DMS114 treated with DMSO at 0.1 percent for 48 hours (cell line): ENCODE data around the gene CAPN8.

Source experiments
- DNase-seq: peaks from one replicate; lab custom pipeline; 2025; ENCODE audit not compliant: unreplicated experiment; lab: John Stamatoyannopoulos, UW

Gene CAPN8

GRCh38 chr1:223702735-223703667 lies 37.5 kb upstream of the CAPN8 start:
- no peak for DNase-seq

GRCh38 chr1:223700942-223701637 lies 35.6 kb upstream of the CAPN8 start:
- no peak for DNase-seq

- DNase-seq = no peak
These were observed 35.0 kb upstream of the CAPN8 start for GRCh38 chr1:223700388-223700918.

DNA sequence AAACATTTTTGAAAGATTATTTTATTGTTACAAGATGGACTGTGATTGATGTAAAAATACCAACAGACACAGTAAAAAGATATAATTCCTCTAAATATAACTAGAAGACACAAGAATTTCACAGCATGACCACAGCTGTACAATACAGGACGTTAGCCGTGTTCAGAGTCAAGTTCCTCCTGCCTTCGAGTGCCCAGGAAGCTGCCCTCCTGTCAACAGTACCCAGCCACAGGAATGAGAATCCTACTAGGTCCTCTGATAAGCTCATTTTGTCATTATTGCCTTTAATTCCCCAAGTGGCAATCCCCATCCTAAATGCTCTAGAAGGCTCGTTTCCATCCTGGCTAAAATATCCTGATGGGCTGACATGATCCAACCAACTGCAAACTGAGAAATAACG lies 30.4 kb upstream of the CAPN8 start:
- no peak for DNase-seq

- no peak for DNase-seq
These were observed 29.6 kb upstream of the CAPN8 start for GRCh38 chr1:223695014-223695548.

DNA sequence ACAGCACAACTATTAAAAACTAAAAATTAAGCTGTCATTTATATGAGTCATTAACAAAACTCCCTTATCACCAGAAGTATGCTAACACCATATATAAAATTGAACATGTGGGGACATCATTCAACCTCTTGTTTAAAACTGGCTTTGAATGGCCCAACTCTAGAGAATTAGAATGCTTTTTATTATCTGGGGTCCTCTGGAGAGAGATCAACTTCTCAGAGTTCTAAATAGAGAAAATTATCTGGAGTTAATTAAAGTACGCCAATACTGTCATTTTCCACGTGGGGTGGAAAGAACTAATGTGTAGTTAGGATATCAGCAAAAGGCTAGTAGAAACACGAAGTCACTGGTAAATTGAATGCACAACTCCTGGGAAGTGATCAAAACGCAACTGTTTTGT lies 25.6 kb upstream of the CAPN8 start:
- DNase-seq = no peak

GRCh38 chr1:223684488-223684792 lies 18.9 kb upstream of the CAPN8 start:
- no peak for DNase-seq

DNA sequence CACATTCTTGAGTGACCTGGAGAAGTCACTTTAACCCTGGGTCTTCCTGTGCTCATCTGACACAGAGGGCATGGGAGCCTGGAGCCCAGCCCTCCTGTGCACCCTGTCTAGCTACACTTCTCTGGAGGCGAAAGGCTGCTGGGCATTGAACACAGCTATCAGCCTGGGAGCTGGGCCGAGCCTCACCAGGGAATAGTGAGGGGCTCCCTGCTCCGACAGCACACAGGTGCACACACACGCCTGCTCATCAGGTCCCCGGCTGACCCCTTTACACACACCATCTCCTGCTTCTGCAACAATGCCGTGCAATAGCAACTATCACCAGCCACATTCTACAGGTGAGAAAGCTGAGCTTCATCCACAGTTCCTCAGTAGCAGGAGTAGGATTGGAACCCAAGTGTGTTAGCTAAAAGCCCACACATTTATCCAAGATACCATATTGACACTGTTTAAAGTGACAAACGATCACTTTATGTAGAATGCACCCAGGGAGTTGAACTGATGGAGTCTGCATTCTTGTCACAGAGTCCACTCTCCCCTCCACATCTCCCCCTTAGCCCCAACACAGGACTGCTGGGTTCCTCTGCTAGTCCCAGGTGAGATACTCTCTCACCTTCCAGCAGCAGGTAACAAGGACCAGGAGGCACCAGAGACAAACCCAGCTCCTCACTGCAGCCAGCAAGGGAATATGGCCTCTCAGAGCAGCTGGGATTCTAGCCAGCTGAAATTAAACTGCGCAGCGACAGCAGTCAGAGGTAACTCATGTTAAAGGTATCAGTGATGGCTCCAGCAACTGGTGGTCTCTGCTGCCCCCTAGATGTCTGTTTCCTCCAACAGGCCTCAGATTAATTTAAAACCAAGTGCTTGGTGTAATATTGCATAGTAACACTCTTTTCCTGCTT lies 18.3 kb upstream of the CAPN8 start:
- peak; percentile 16 for DNase-seq

GRCh38 chr1:223682502-223682901 lies 17.0 kb upstream of the CAPN8 start:
- DNase-seq = no peak

- DNase-seq = no peak
These were observed 14.7 kb upstream of the CAPN8 start for GRCh38 chr1:223680188-223680587.

DNA sequence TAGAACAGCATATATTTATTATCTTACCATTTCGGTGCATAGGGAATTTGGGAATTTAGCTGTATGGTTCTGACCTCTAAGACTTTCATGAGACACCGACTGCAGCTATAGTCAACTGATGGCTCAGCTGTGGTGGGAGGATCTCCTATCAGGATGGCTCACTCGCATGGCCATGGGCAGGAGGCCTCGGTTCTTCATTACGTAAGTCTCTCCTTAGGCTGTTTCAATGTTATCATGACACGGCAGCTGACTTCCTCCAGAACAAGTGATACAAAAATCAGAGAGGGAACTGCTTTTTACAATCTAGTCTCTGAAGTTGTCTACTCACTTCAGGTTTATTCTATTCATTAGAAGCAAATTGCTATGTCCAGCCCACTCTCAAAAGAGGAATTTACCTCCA lies 13.3 kb upstream of the CAPN8 start:
- DNase-seq = no peak

DNA sequence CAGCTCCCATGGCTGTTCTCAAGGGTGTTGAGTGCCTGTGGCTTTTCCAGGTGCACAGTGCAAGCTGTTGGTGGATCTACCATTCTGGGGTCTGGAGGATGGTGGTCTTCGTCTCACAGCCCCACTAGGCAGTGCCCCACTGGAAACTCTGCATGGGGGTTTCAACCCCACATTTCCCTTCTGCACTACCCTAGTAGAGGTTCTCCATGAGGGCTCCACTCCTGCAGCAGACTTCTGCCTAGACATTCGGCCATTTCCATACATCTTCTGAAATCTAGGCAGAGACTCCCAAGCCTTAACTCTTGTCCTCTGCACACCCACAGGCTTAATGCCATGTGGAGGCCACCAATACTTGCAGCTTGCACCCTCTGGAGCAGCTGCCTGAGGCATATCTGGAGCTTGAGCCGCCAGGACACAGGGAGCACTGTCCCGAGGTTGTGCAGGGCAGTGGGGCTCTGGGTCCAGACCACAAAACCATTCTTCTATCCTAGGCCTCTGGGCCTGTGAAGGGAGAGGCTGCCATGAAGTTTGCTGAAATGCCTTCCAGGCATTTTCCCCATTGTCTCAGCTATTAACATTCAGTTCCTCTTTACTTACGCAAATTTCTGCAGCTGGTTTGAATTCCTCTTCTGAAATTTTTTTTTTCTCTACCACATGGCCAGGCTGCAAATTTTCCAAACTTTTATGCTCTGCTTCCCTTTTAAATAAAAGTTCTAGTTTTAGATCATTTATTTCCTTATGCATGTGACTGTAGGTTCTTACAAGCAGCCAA lies 8.8 kb upstream of the CAPN8 start:
- no peak for DNase-seq

GRCh38 chr1:223670458-223671159 lies 5.1 kb upstream of the CAPN8 start:
- DNase-seq = no peak

- no peak for DNase-seq
These were observed 3.7 kb upstream of the CAPN8 start for GRCh38 chr1:223669003-223669795.

DNA sequence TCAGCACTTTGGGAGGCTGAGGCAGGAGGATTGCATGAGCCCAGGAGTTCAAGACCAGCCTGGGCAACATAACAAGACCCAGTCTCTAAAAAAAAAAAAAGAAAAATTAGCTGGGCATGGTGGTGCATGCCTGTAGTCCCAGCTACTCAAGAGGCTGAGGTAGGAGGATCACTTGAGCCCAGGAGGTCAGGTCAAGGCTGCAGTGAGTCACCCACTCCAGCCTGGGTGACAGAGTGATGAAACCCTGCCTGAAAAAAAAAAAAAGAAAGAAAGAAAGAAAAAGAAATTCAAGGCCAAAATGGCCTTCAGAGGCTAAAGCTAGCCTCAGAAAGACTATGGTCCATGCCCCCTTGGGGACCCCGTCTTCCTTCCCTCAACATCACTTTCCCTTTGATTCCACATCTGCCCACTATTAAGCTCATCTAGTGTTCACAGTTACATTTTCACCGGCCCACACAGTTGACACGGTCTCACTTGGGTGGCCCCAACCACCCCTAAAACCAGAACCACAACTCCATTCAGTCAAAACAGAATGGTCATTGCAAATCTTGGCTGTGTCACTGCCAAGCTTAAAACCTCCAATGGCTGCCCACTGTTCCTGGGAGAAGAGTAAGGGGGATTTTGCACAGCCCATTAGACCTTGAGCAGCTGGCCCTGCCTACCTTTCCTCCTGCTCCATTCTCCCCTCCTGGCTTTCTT lies 2.1 kb upstream of the CAPN8 start:
- DNase-seq = no peak

- no peak for DNase-seq
These were observed 1.4 kb downstream of the CAPN8 start for GRCh38 chr1:223664106-223664505.

GRCh38 chr1:223662943-223663342 lies 2.6 kb downstream of the CAPN8 start:
- no peak for DNase-seq

DNA sequence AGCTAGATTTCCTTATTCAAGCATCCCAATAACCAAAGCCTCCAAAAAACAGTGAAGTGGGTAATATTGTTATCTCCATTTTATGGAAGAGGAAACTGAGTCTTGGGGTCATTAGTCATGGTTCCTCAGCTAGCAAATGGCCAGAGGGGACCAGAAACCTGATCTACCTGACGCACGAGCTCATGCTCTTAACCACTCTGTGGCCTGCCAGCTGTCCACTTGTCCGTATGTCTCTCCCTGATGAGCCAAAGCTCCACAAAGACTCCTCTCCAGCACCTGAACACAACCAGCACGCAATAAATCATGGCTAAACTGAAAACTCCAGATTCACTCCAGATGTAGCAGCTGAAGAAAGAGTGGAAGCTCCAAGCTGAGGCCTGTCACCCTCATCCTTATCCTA lies 5.8 kb downstream of the CAPN8 start:
- DNase-seq = no peak
